HEK293 (cell line): ENCODE results near the gene IL1R1.

ENCODE experiments used
- CTCF ChIA-PET: fragments of 350-600 bp; formaldehyde crosslinking; extraction: SDS; loops from one replicate; lab custom pipeline; 2021; ENCODE audit warnings: antibody characterized with exemption; lab: Yijun Ruan, JAX
- POLR2A ChIA-PET: fragments of 300-600 bp; formaldehyde crosslinking; extraction: SDS; loops from one replicate; lab custom pipeline; 2020; ENCODE audit warnings: antibody characterized with exemption, inconsistent platforms; lab: Yijun Ruan, JAX
- H3K27ac ChIP-seq: fragments of 200-500 bp; sonication (Bioruptor generic); 2 replicates; pipeline ENCODE4 v1.5.1; 2014; ENCODE audit warnings: low read depth, low read length, control low read depth, inconsistent platforms; ENCODE audit errors: extremely low read depth
- H3K36me3 ChIP-seq, 2 experiments: fragments of 200-500 bp in 1 of 2; sonication (Bioruptor generic) in 1 of 2; 1 replicate in 1 of 2; 2 replicates in 1 of 2; pipeline ENCODE4 v1.5.1; 2014 to 2017; ENCODE audit warnings: inconsistent platforms in 2 of 2, low read length in 2 of 2; ENCODE audit not compliant: control insufficient read depth in 2 of 2, insufficient read depth in 1 of 2
- H3K4me1 ChIP-seq: fragments of 200-500 bp; sonication (Bioruptor generic); 2 replicates; pipeline ENCODE4 v1.5.1; 2014; ENCODE audit warnings: mild to moderate bottlenecking, low read length, inconsistent platforms; ENCODE audit not compliant: control insufficient read depth, insufficient read depth
- H3K4me3 ChIP-seq: 2 replicates; pipeline ENCODE4 v1.5.1; 2011; ENCODE audit warnings: low read depth, mild to moderate bottlenecking, control low read depth, low read length, moderate library complexity
- H3K9me3 ChIP-seq: fragments of 200-500 bp; sonication (Bioruptor generic); 2 replicates; pipeline ENCODE4 v1.5.1; 2014; ENCODE audit warnings: low read depth, low read length, inconsistent platforms; ENCODE audit not compliant: control insufficient read depth, insufficient read depth
- GFI1B ChIP-seq: fragments of 450-650 bp; formaldehyde crosslinking; IDR thresholded peaks from 2 replicates; pipeline ENCODE4 v1.5.1; 2016; ENCODE audit warnings: missing biosample characterization, missing genetic modification characterization
- HOXD13 ChIP-seq: sonication (generic); formaldehyde crosslinking; IDR thresholded peaks from 2 replicates; pipeline ENCODE4 v1.8.0; 2022; ENCODE audit warnings: missing genetic modification reagents, borderline replicate concordance
- KLF16 ChIP-seq: fragments of 450-650 bp; formaldehyde crosslinking; IDR thresholded peaks from 2 replicates; pipeline ENCODE4 v1.5.1; 2017; ENCODE audit warnings: missing biosample characterization, missing genetic modification characterization
- KLF8 ChIP-seq: fragments of 450-650 bp; formaldehyde crosslinking; IDR thresholded peaks from 2 replicates; pipeline ENCODE4 v1.5.1; 2016; ENCODE audit warnings: missing biosample characterization, missing genetic modification characterization
- OSR2 ChIP-seq: fragments of 450-650 bp; formaldehyde crosslinking; IDR thresholded peaks from 2 replicates; pipeline ENCODE4 v1.5.1; 2016; ENCODE audit warnings: missing biosample characterization, missing genetic modification characterization
- RBAK ChIP-seq: fragments of 450-650 bp; formaldehyde crosslinking; IDR thresholded peaks from 2 replicates; pipeline ENCODE4 v1.5.1; 2016; ENCODE audit warnings: missing biosample characterization, missing genetic modification characterization
- SCRT1 ChIP-seq: fragments of 450-650 bp; formaldehyde crosslinking; IDR thresholded peaks from 2 replicates; pipeline ENCODE4 v1.5.1; 2016; ENCODE audit warnings: missing biosample characterization, missing genetic modification characterization, borderline replicate concordance
- WT1 ChIP-seq: fragments of 450-650 bp; formaldehyde crosslinking; IDR thresholded peaks from 2 replicates; pipeline ENCODE4 v1.5.1; 2016; ENCODE audit warnings: missing biosample characterization, missing genetic modification characterization
- ZNF10 ChIP-seq: fragments of 450-650 bp; formaldehyde crosslinking; IDR thresholded peaks from 2 replicates; pipeline ENCODE4 v1.5.1; 2017; ENCODE audit warnings: missing biosample characterization, missing genetic modification characterization
- ZNF223 ChIP-seq: fragments of 450-650 bp; formaldehyde crosslinking; IDR thresholded peaks from 2 replicates; pipeline ENCODE4 v1.5.1; 2016; ENCODE audit warnings: missing biosample characterization, missing genetic modification characterization
- ZNF23 ChIP-seq: fragments of 450-650 bp; formaldehyde crosslinking; IDR thresholded peaks from 2 replicates; pipeline ENCODE4 v1.5.1; 2016; ENCODE audit warnings: missing biosample characterization, missing genetic modification characterization, borderline replicate concordance
- ZNF24 ChIP-seq: fragments of 450-650 bp; formaldehyde crosslinking; IDR thresholded peaks from 2 replicates; pipeline ENCODE4 v1.5.1; 2016; ENCODE audit warnings: missing biosample characterization, missing genetic modification characterization
- ZNF391 ChIP-seq: fragments of 450-650 bp; formaldehyde crosslinking; IDR thresholded peaks from 2 replicates; pipeline ENCODE4 v1.5.1; 2016; ENCODE audit warnings: low read depth, missing biosample characterization, missing genetic modification characterization, borderline replicate concordance
- ZNF529 ChIP-seq: fragments of 450-650 bp; formaldehyde crosslinking; IDR thresholded peaks from 2 replicates; pipeline ENCODE4 v1.5.1; 2017; ENCODE audit warnings: missing genetic modification characterization, missing biosample characterization; ENCODE audit not compliant: insufficient replicate concordance
- ZNF549 ChIP-seq: fragments of 450-650 bp; IDR thresholded peaks from 2 replicates; pipeline ENCODE4 v1.5.1; 2018; ENCODE audit warnings: missing biosample characterization, missing genetic modification characterization, mild to moderate bottlenecking, inconsistent platforms, moderate library complexity
- ZNF585B ChIP-seq: fragments of 450-650 bp; formaldehyde crosslinking; IDR thresholded peaks from 2 replicates; pipeline ENCODE4 v1.5.1; 2016; ENCODE audit warnings: missing biosample characterization, missing genetic modification characterization
- ZNF610 ChIP-seq: fragments of 450-650 bp; formaldehyde crosslinking; IDR thresholded peaks from 2 replicates; pipeline ENCODE4 v1.5.1; 2016; ENCODE audit warnings: missing biosample characterization, missing genetic modification characterization, borderline replicate concordance
- ZNF677 ChIP-seq: fragments of 450-650 bp; IDR thresholded peaks from 2 replicates; pipeline ENCODE4 v1.5.0; 2018; ENCODE audit warnings: missing biosample characterization, mild to moderate bottlenecking, missing genetic modification characterization, moderate library complexity
- ZNF785 ChIP-seq: fragments of 450-650 bp; formaldehyde crosslinking; IDR thresholded peaks from 2 replicates; pipeline ENCODE4 v1.5.1; 2016; ENCODE audit warnings: missing biosample characterization, missing genetic modification characterization
- ZNF837 ChIP-seq: fragments of 450-650 bp; formaldehyde crosslinking; IDR thresholded peaks from 2 replicates; pipeline ENCODE4 v1.5.1; 2016; ENCODE audit warnings: missing biosample characterization, missing genetic modification characterization
- ZNF843 ChIP-seq: fragments of 450-650 bp; formaldehyde crosslinking; IDR thresholded peaks from 2 replicates; pipeline ENCODE4 v1.5.1; 2016; ENCODE audit warnings: missing biosample characterization, missing genetic modification characterization
- TF ChIP-seq, protein P1 (sequence below): fragments of 450-650 bp; formaldehyde crosslinking; IDR thresholded peaks from 2 replicates; pipeline ENCODE4 v1.5.1; 2016; ENCODE audit warnings: missing biosample characterization, missing genetic modification characterization
- TF ChIP-seq, protein P2 (sequence below): fragments of 450-650 bp; formaldehyde crosslinking; IDR thresholded peaks from 2 replicates; pipeline ENCODE4 v1.5.1; 2016; ENCODE audit warnings: missing biosample characterization, missing genetic modification characterization
- TF ChIP-seq, protein P3 (sequence below): fragments of 450-650 bp; formaldehyde crosslinking; IDR thresholded peaks from 2 replicates; pipeline ENCODE4 v1.5.0; 2017; ENCODE audit warnings: missing biosample characterization, missing genetic modification characterization, borderline replicate concordance
- TF ChIP-seq, protein P4 (sequence below): fragments of 450-650 bp; formaldehyde crosslinking; IDR thresholded peaks from 2 replicates; pipeline ENCODE4 v1.5.1; 2016; ENCODE audit warnings: missing biosample characterization, missing genetic modification characterization, borderline replicate concordance
- TF ChIP-seq, protein P5 (sequence below): fragments of 450-650 bp; formaldehyde crosslinking; IDR thresholded peaks from 2 replicates; pipeline ENCODE4 v1.5.1; 2016; ENCODE audit warnings: missing biosample characterization, missing genetic modification characterization, low read depth

The IL1R1 gene

DNA sequence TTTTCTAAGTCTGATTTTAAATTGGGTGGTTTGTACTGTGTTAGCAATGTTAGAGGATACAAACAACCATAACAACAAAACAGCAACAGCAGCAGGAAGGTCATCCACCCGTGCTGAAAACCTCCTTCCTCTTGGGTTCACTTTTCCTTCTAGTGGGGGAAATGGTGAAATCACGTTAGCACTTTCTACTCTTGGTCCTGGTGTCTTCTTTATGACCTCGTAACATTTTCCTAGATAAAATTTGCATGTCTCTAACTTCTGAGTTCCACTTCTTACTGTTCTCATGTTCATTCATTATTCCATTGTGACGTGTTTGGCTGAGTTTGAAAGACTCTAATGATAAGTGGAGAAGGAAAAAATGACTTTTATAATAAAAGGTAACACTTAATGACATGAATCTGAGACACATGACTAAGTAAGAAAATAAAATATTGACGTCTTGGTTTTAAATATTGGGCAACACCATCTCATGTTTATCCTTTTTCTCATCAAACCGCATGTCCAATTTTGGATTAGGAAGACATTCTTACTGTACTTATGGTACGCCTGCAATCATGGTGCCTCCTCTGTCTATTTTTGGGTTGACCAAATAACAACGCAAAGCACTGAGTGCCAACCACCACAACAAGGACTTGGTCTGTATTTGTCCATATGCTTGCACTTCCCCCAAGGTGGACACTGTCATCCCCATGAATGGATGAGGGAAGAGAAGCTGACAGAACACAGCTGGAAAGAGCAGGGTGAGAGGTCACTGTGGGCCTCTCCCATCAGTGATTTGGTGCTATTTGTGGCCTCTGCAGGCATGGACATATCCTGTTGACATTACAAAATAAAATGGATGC, 25.7 kb upstream of the IL1R1 start:
- H3K27ac ChIP-seq: no peak overlapping the region
- CTCF ChIA-PET: interaction anchor here (0.6 to 0.7 kb wide), 2 partner anchors 140 to 398 kb away, joined by 3 to 5 read pairs; no protein-coding TSS in a partner anchor
- TF ChIP-seq ZNF529 (no peak), ZNF785 (tag by site-specific recombination) (no peak), ZNF10 (tag by site-specific recombination) (no peak), KLF8 (tag by site-specific recombination) (no peak), SCRT1 (no peak), ZNF837 (tag by site-specific recombination) (no peak), ZNF677 (tag by site-specific recombination) (no peak), WT1 (tag by site-specific recombination) (no peak), OSR2 (tag by site-specific recombination) (no peak), RBAK (tag by site-specific recombination) (no peak), ZNF223 (tag by site-specific recombination) (no peak), HOXD13 (CRISPR knock-in tag) (no peak), ZNF585B (no peak), ZNF24 (tag by site-specific recombination) (no peak), ZNF843 (tag by site-specific recombination) (no peak)
- TF ChIP-seq, protein P1, sequence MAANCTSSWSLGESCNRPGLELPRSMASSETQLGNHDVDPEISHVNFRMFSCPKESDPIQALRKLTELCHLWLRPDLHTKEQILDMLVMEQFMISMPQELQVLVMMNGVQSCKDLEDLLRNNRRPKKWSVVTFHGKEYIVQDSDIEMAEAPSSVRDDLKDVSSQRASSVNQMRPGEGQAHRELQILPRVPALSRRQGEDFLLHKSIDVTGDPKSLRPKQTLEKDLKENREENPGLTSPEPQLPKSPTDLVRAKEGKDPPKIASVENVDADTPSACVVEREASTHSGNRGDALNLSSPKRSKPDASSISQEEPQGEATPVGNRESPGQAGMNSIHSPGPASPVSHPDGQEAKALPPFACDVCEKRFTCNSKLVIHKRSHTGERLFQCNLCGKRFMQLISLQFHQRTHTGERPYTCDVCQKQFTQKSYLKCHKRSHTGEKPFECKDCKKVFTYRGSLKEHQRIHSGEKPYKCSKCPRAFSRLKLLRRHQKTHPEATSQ (tag by site-specific recombination): no peak
- TF ChIP-seq, protein P2, sequence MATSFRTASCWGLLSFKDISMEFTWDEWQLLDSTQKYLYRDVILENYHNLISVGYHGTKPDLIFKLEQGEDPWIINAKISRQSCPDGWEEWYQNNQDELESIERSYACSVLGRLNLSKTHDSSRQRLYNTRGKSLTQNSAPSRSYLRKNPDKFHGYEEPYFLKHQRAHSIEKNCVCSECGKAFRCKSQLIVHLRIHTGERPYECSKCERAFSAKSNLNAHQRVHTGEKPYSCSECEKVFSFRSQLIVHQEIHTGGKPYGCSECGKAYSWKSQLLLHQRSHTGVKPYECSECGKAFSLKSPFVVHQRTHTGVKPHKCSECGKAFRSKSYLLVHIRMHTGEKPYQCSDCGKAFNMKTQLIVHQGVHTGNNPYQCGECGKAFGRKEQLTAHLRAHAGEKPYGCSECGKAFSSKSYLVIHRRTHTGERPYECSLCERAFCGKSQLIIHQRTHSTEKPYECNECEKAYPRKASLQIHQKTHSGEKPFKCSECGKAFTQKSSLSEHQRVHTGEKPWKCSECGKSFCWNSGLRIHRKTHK (tag by site-specific recombination): no peak
- TF ChIP-seq, protein P3, sequence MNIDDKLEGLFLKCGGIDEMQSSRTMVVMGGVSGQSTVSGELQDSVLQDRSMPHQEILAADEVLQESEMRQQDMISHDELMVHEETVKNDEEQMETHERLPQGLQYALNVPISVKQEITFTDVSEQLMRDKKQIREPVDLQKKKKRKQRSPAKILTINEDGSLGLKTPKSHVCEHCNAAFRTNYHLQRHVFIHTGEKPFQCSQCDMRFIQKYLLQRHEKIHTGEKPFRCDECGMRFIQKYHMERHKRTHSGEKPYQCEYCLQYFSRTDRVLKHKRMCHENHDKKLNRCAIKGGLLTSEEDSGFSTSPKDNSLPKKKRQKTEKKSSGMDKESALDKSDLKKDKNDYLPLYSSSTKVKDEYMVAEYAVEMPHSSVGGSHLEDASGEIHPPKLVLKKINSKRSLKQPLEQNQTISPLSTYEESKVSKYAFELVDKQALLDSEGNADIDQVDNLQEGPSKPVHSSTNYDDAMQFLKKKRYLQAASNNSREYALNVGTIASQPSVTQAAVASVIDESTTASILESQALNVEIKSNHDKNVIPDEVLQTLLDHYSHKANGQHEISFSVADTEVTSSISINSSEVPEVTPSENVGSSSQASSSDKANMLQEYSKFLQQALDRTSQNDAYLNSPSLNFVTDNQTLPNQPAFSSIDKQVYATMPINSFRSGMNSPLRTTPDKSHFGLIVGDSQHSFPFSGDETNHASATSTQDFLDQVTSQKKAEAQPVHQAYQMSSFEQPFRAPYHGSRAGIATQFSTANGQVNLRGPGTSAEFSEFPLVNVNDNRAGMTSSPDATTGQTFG (tag by site-specific recombination): no peak
- H3K9me3 ChIP-seq: no peaks in the 10 kb centered on the region
- H3K4me3 ChIP-seq: no peak overlapping the region
- no peaks in the 10 kb centered on the region for H3K36me3 ChIP-seq
- H3K4me1 ChIP-seq: no peaks in the 10 kb centered on the region
- POLR2A ChIA-PET: no interaction called here

DNA sequence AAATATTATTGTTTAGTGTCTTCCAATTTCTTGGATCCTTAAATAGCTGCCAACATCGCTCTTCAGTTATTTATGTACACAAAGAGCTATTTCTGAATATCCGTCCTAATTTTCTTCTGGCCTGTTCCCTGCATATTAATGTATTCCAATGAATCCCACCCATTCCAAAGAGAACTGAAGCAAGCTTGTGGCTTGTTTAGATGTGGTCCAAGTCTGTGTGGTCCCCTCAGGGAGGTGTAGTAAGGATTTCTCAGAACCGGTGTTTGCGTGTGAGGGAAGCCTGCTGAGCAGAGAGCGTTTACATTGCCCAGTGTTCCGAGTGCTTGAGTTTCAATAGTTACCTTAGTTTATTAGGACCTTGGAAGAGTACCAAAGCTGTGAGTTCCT, 25.1 kb upstream of the IL1R1 start:
- no peak for TF ChIP-seq ZNF549
- no peak for TF ChIP-seq KLF16 (tag by site-specific recombination)
- no peak for TF ChIP-seq ZNF585B
- TF ChIP-seq, protein P4, sequence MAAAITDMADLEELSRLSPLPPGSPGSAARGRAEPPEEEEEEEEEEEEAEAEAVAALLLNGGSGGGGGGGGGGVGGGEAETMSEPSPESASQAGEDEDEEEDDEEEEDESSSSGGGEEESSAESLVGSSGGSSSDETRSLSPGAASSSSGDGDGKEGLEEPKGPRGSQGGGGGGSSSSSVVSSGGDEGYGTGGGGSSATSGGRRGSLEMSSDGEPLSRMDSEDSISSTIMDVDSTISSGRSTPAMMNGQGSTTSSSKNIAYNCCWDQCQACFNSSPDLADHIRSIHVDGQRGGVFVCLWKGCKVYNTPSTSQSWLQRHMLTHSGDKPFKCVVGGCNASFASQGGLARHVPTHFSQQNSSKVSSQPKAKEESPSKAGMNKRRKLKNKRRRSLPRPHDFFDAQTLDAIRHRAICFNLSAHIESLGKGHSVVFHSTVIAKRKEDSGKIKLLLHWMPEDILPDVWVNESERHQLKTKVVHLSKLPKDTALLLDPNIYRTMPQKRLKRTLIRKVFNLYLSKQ (tag by site-specific recombination): no peak
- no peak for TF ChIP-seq ZNF23 (tag by site-specific recombination)
- no peak for TF ChIP-seq ZNF391 (tag by site-specific recombination)
- no peak for TF ChIP-seq GFI1B (tag by site-specific recombination)
- no peak for TF ChIP-seq ZNF610 (tag by site-specific recombination)
- TF ChIP-seq, protein P5, sequence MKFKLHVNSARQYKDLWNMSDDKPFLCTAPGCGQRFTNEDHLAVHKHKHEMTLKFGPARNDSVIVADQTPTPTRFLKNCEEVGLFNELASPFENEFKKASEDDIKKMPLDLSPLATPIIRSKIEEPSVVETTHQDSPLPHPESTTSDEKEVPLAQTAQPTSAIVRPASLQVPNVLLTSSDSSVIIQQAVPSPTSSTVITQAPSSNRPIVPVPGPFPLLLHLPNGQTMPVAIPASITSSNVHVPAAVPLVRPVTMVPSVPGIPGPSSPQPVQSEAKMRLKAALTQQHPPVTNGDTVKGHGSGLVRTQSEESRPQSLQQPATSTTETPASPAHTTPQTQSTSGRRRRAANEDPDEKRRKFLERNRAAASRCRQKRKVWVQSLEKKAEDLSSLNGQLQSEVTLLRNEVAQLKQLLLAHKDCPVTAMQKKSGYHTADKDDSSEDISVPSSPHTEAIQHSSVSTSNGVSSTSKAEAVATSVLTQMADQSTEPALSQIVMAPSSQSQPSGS: no peak
- TF ChIP-seq, all 188 proteins: peak for 0
- POLR2A ChIA-PET: no interaction called here

More for the DNA sequence above, 25.1 kb upstream of the IL1R1 start:
- H3K4me1 ChIP-seq: no peaks in the 10 kb centered on the region
- no peaks in the 10 kb centered on the region for H3K36me3 ChIP-seq
- H3K27ac ChIP-seq: no peak overlapping the region
- H3K4me3 ChIP-seq: no peak overlapping the region
- CTCF ChIA-PET: interaction anchor here (0.6 to 0.7 kb wide), 2 partner anchors 139 to 398 kb away, joined by 3 to 5 read pairs; no protein-coding TSS in a partner anchor
- no peaks in the 10 kb centered on the region for H3K9me3 ChIP-seq
